B cell (primary cell): Measurements from ENCODE around the gene SLC16A9. TPM values are rescaled to one million over a fixed set of nuclear protein-coding genes. Genes with fewer than 3 reads are reported as not detected.

ENCODE experiments used
- ATAC-seq: fragments of 200-7000 bp; cut with Tn5 transposase; one replicate; pipeline ENCODE4 v1.10.0; 2021; ENCODE audit warnings: low read depth, mild to moderate bottlenecking, moderate number of reproducible peaks, moderate library complexity
- CTCF ChIA-PET: fragments of 350-600 bp; sonication (Branson Sonifier 250); formaldehyde crosslinking; loops from one replicate; lab custom pipeline; 2021; ENCODE audit warnings: antibody characterized with exemption, inconsistent platforms; lab: Charles Lee
- POLR2A ChIA-PET: fragments of 350-600 bp; sonication (Branson Sonifier 250); formaldehyde crosslinking; loops from one replicate; lab custom pipeline; 2021; ENCODE audit warnings: antibody characterized with exemption; lab: Charles Lee
- DNase-seq: peaks from one replicate; pipeline ENCODE4 v3.0.0; 2013
- H2AFZ ChIP-seq: 2 replicates; pipeline ENCODE4 v1.6.1; 2012; ENCODE audit warnings: mild to moderate bottlenecking, low read depth, low read length; ENCODE audit not compliant: insufficient read depth, poor library complexity, severe bottlenecking
- H3K27ac ChIP-seq, 2 donors: 1 replicate in 1 of 2; 2 replicates in 1 of 2; pipeline ENCODE4 v1.5.1; 2012 to 2013; ENCODE audit warnings: low read length in 2 of 2, mild to moderate bottlenecking in 2 of 2, moderate library complexity in 1 of 2
- H3K27me3 ChIP-seq, 4 experiments: fragments of 200-600 bp in 1 of 4; sonication (generic) in 1 of 4; replicated peaks in 1 of 4; 1 replicate in 2 of 4; 2 replicates in 2 of 4; pipeline versions ENCODE4 v1.6.1 to v1.7.0; 2013 to 2016; ENCODE audit warnings: low read length in 3 of 4, mild to moderate bottlenecking in 2 of 4, mixed read lengths in 1 of 4, moderate library complexity in 1 of 4; ENCODE audit not compliant: insufficient read depth in 4 of 4, control insufficient read depth in 3 of 4; ENCODE audit errors: control extremely low read depth in 1 of 4
- H3K36me3 ChIP-seq, 2 experiments: replicated peaks in 1 of 2; 1 replicate in 1 of 2; 2 replicates in 1 of 2; pipeline versions ENCODE4 v1.6.1 to v1.7.1; 2013; ENCODE audit warnings: low read length in 1 of 2; ENCODE audit not compliant: insufficient read depth in 2 of 2, control insufficient read depth in 1 of 2; ENCODE audit errors: control extremely low read depth in 1 of 2, extremely low read depth in 1 of 2
- H3K4me1 ChIP-seq, 2 donors: fragments of 200-600 bp in 1 of 2; sonication (generic) in 1 of 2; 1 replicate in 1 of 2; 2 replicates in 1 of 2; pipeline versions ENCODE4 v1.5.1 to v1.6.1; 2013 to 2017; ENCODE audit warnings: low read length in 2 of 2; ENCODE audit not compliant: control insufficient read depth in 2 of 2, insufficient read depth in 2 of 2
- H3K4me2 ChIP-seq: replicated peaks from 2 replicates; pipeline ENCODE3; 2012; ENCODE audit warnings: mild to moderate bottlenecking, low read depth, low read length; ENCODE audit not compliant: poor library complexity, severe bottlenecking
- H3K4me3 ChIP-seq, 5 experiments: fragments of 200-600 bp in 1 of 5; sonication (generic) in 1 of 5; 1 replicate in 3 of 5; 2 replicates in 2 of 5; pipeline versions ENCODE4 v1.5.1 to v1.7.0; 2011 to 2016; ENCODE audit warnings: low read length in 4 of 5, mild to moderate bottlenecking in 4 of 5, low read depth in 2 of 5, control low read depth in 1 of 5, moderate library complexity in 1 of 5; ENCODE audit not compliant: insufficient read depth in 1 of 5; ENCODE audit errors: control extremely low read depth in 1 of 5, extremely low read depth in 1 of 5
- H3K79me2 ChIP-seq: fragments of 200-600 bp; sonication (generic); one replicate; pipeline ENCODE4 v1.6.0; 2016; ENCODE audit warnings: low read length; ENCODE audit not compliant: control insufficient read depth, insufficient read depth
- H3K9ac ChIP-seq: fragments of 200-600 bp; sonication (generic); 2 replicates; pipeline ENCODE4 v1.6.1; 2017; ENCODE audit warnings: mild to moderate bottlenecking, low read length, moderate library complexity
- H3K9me3 ChIP-seq, 3 donors: one replicate each; pipeline versions ENCODE4 v1.6.1 to v1.7.1; 2013; ENCODE audit warnings: low read length in 2 of 3; ENCODE audit not compliant: control insufficient read depth in 2 of 3, insufficient read depth in 1 of 3; ENCODE audit errors: control extremely low read depth in 1 of 3
- H4K20me1 ChIP-seq: 2 replicates; pipeline ENCODE4 v1.6.0; 2012; ENCODE audit warnings: mild to moderate bottlenecking, low read length; ENCODE audit not compliant: insufficient read depth, control insufficient read depth, poor library complexity, severe bottlenecking
- H3K27ac Mint-ChIP-seq: one replicate; pipeline ENCODE4 v1.8.0; 2021; ENCODE audit warnings: mixed read lengths
- H3K27me3 Mint-ChIP-seq: one replicate; pipeline ENCODE4 v1.8.0; 2021; ENCODE audit warnings: mixed read lengths
- H3K4me1 Mint-ChIP-seq: one replicate; pipeline ENCODE4 v1.8.0; 2021; ENCODE audit warnings: mixed read lengths
- H3K4me3 Mint-ChIP-seq: one replicate; pipeline ENCODE4 v1.8.0; 2021; ENCODE audit warnings: mixed read lengths
- H3K9me3 Mint-ChIP-seq: one replicate; pipeline ENCODE4 v1.8.0; 2022; ENCODE audit warnings: mixed read lengths; ENCODE audit not compliant: insufficient read depth
- CTCF ChIP-seq: fragments of 200-600 bp; IDR thresholded peaks from one replicate; pipeline ENCODE4 v1.8.0; 2022; ENCODE audit warnings: antibody characterized with exemption, mild to moderate bottlenecking
- EZH2 ChIP-seq: IDR thresholded peaks from 2 replicates; pipeline ENCODE4 v1.6.1; 2012; ENCODE audit warnings: borderline replicate concordance, low read depth, mild to moderate bottlenecking, moderate library complexity, low read length; ENCODE audit not compliant: insufficient read depth, poor library complexity, severe bottlenecking
- WGBS: methylation state at CpG from one replicate; pipeline ENCODE4 v1.1.5; 2013; ENCODE audit warnings: missing lambda C conversion rate; ENCODE audit not compliant: insufficient coverage; 5-methylcytosine and 5-hydroxymethylcytosine counted together
- intact Hi-C: fragments of 100-400 bp; cut with micrococcal nuclease; formaldehyde crosslinking; loops from one replicate; pipeline ENCODE4 v1.10.0; 2022
- polyA plus RNA-seq: library from polyadenylated mRNA; depleted of rRNA; stranded (reverse); fragments of >200 nt; gene quantifications from 2 replicates; pipeline ENCODE4 v1.2.3, GENCODE V29; 2012
- total RNA-seq, 2 donors: library from RNA; stranded (reverse); fragments of 120-200 nt in 1 of 2; gene quantifications; 1 replicate in 1 of 2; 2 replicates in 1 of 2; pipeline versions ENCODE4 v1.2.3 to v1.2.4, GENCODE V29; 2013 to 2022

SLC16A9 gene
- total and polyA plus RNA-seq, 2 donors (not counting 1 experiment from before 2014, with no cell fraction given) = 0.04 TPM; not detected in 1

GRCh38 chr10:59706851-59707797, 2.5 kb downstream of the SLC16A9 start:
- H3K27me3 ChIP-seq = peaks cover 0 to 18% (median 15%) of the 10 kb centered on the region in 4 experiments
- intact Hi-C loops = no loop called here
- H3K4me1 ChIP-seq = peaks cover 15 to 21% of the 10 kb centered on the region in 2 donors
- no peaks in the 10 kb centered on the region for H3K9me3 ChIP-seq
- TF ChIP-seq CTCF (no peak), EZH2 (no peak)
- CTCF ChIA-PET = no interaction called here
- 94% methylated on average over 6 of the region's 8 CpGs for WGBS
- H2AFZ ChIP-seq = no peak overlapping the region
- Mint-ChIP-seq H3K4me3 (no peak overlapping the region), H3K9me3 (no peaks in the 10 kb centered on the region), H3K27me3 (peaks cover 28% of the 10 kb centered on the region), H3K27ac (no peak overlapping the region), H3K4me1 (peaks cover 10% of the 10 kb centered on the region)
- H3K4me2 ChIP-seq = no peak overlapping the region
- DNase-seq (no peak), ATAC-seq (no peak)
- no peaks in the 10 kb centered on the region for H4K20me1 ChIP-seq
- no peak overlapping the region for H3K9ac ChIP-seq
- no peak overlapping the region for H3K27ac ChIP-seq
- H3K36me3 ChIP-seq = no peaks in the 10 kb centered on the region
- H3K79me2 ChIP-seq = no peaks in the 10 kb centered on the region
- H3K4me3 ChIP-seq = no peak overlapping the region
- POLR2A ChIA-PET = no interaction called here

- H3K9ac ChIP-seq = no peak overlapping the region
- Mint-ChIP-seq H3K27ac (no peak overlapping the region), H3K4me1 (peaks cover 10% of the 10 kb centered on the region), H3K4me3 (no peak overlapping the region), H3K27me3 (peaks cover 27% of the 10 kb centered on the region), H3K9me3 (no peaks in the 10 kb centered on the region)
- H3K36me3 ChIP-seq = no peaks in the 10 kb centered on the region
- no peaks in the 10 kb centered on the region for H4K20me1 ChIP-seq
- H3K4me1 ChIP-seq = peaks cover 15 to 21% of the 10 kb centered on the region in 2 donors
- no peaks in the 10 kb centered on the region for H3K79me2 ChIP-seq
- ATAC-seq = no peak
- TF ChIP-seq CTCF (no peak), EZH2 (no peak)
- H3K9me3 ChIP-seq = no peaks in the 10 kb centered on the region
- DNase-seq = no peak
- no peak overlapping the region for H3K4me3 ChIP-seq
- no peak overlapping the region for H2AFZ ChIP-seq
- H3K27me3 ChIP-seq = peaks cover 0 to 18% (median 15%) of the 10 kb centered on the region in 4 experiments
- ChIA-PET POLR2A (no interaction called here), CTCF (no interaction called here)
- intact Hi-C loops = no loop called here
- H3K4me2 ChIP-seq = no peak overlapping the region
- H3K27ac ChIP-seq = no peak overlapping the region
These were observed 3.7 kb downstream of the SLC16A9 start for GRCh38 chr10:59705931-59706330.
